Type B pancreatic cell (in vitro differentiated cells): Measurements from ENCODE around the gene RDH11. TPM values are rescaled to one million over a fixed set of nuclear protein-coding genes. Genes with fewer than 3 reads are reported as not detected.
A peak's percentile ranks its signal among the peaks of the same experiment; 100 is the strongest.

Experiments
- DNase-seq: peaks from one replicate; pipeline ENCODE4 v3.0.0; 2021; ENCODE audit warnings: mixed read lengths; ENCODE audit not compliant: unreplicated experiment; ENCODE audit errors: extremely low spot score
- H3K27ac Mint-ChIP-seq: 2 replicates; pipeline ENCODE4 v1.8.0; 2021; ENCODE audit warnings: mild to moderate bottlenecking, mixed read lengths
- H3K27me3 Mint-ChIP-seq: 2 replicates; pipeline ENCODE4 v1.8.0; 2021; ENCODE audit warnings: mixed read lengths
- H3K36me3 Mint-ChIP-seq: 2 replicates; pipeline ENCODE4 v1.8.0; 2021; ENCODE audit warnings: mixed read lengths
- H3K4me1 Mint-ChIP-seq: one replicate; pipeline ENCODE4 v1.8.0; 2021; ENCODE audit warnings: mixed read lengths; ENCODE audit not compliant: unreplicated experiment
- H3K4me3 Mint-ChIP-seq: 2 replicates; pipeline ENCODE4 v1.8.0; 2021; ENCODE audit warnings: mild to moderate bottlenecking, mixed read lengths
- H3K9me3 Mint-ChIP-seq: 2 replicates; pipeline ENCODE4 v1.8.0; 2021; ENCODE audit warnings: mixed read lengths
- CTCF ChIP-seq: fragments of 200-600 bp; sonication (generic); conservative IDR thresholded peaks from 2 replicates; pipeline ENCODE4 v1.5.0; 2021; ENCODE audit warnings: antibody characterized with exemption, mild to moderate bottlenecking
- total RNA-seq: library from RNA; stranded (reverse); gene quantifications from 2 replicates; pipeline ENCODE4 v1.2.1, GENCODE V29; 2021; ENCODE audit warnings: low replicate concordance

Gene RDH11
- total RNA-seq, 1 donor from 2014 or later, result 63.8 TPM

DNA sequence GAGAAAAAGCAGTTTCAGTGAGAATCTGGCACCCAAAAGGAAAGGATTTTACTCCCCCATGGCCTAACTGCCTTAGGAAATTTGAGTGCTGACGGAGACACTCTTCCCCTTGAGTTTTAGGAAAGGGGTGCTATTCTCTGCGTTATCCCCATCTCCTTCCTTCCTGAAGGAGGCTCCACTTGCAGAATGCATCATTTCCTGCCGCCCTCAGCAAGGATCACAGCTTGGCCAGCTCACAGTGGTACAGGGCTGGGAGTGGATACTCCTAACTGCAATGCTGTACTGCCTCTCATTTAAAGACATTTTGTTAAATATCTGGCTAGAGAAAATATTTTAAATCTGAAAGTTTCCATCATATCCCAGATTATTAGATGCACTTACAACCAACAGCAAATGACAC is 39.1 kb upstream of the RDH11 start:
- H3K4me1 Mint-ChIP-seq, result peaks cover 7% of the 10 kb centered on the region
- H3K27me3 Mint-ChIP-seq, result peaks cover 3% of the 10 kb centered on the region
- TF ChIP-seq CTCF, result no peak
- no peaks in the 10 kb centered on the region for H3K36me3 Mint-ChIP-seq
- no peaks in the 10 kb centered on the region for H3K9me3 Mint-ChIP-seq
- no peak overlapping the region for H3K27ac Mint-ChIP-seq
- no peak overlapping the region for H3K4me3 Mint-ChIP-seq
- no peak for DNase-seq

DNA sequence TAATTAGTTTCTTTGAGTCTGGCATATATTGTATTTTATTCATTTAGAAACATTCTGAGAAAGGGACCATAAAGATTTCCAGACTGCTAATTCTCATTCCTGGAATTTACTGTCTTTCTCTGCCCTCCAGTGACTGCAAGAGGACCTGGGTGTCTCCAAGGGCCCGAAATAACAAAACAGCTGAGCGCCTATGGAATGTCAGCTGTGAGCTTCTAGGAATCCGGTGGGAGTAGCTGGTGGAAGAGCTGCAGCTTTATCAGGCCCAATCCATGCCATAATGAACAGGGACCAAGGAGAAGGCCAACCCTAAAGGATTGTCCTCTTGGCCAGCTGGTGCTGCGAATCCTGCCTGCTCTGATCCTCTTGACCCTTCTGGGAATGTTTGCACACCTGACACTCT is 38.1 kb upstream of the RDH11 start:
- no peak for TF ChIP-seq CTCF
- H3K4me3 Mint-ChIP-seq, result no peak overlapping the region
- no peak for DNase-seq
- H3K36me3 Mint-ChIP-seq, result no peaks in the 10 kb centered on the region
- H3K27me3 Mint-ChIP-seq, result peaks cover 9% of the 10 kb centered on the region
- H3K9me3 Mint-ChIP-seq, result no peaks in the 10 kb centered on the region
- peaks cover 7% of the 10 kb centered on the region for H3K4me1 Mint-ChIP-seq
- no peak overlapping the region for H3K27ac Mint-ChIP-seq

DNA sequence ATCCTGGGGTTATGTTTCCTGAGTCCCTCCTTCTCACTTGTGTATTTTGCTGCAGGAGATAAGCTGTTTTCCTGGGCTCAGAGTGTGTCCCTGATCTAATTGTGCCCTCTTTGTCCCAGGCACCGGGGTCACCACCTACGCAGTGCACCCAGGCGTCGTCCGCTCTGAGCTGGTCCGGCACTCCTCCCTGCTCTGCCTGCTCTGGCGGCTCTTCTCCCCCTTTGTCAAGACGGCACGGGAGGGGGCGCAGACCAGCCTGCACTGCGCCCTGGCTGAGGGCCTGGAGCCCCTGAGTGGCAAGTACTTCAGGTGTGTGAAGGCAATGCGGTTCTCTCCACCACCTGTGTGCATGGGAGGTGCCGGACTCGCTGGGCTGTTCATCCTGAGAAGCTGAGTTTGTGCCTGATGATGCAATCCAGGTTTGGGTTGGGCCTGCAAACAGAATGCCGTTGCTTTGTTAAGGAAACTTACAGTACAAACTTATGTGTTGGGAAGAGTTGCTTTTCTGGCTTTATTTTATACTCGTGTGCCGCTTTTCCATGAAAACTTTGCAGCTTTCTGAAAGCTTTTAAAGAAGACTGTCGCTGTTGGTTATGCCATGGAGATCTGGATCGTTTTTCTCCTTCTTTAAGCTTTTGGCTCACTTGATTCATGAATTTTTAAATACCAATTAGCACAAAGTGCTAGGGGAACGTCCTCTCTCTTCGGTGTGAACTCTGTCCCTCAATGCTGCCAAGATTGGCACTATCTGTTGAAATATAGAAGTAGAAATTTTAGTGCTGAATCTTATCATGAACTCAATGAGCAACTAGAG is 33.7 kb upstream of the RDH11 start:
- H3K27ac Mint-ChIP-seq, result peak overlapping the region; percentile 73
- H3K27me3 Mint-ChIP-seq, result peaks cover 19% of the 10 kb centered on the region
- TF ChIP-seq CTCF, result no peak
- DNase-seq, result no peak
- peak overlapping the region; percentile 36 for H3K4me3 Mint-ChIP-seq
- H3K4me1 Mint-ChIP-seq, result peaks cover 7% of the 10 kb centered on the region
- no peaks in the 10 kb centered on the region for H3K9me3 Mint-ChIP-seq
- H3K36me3 Mint-ChIP-seq, result no peaks in the 10 kb centered on the region

DNA sequence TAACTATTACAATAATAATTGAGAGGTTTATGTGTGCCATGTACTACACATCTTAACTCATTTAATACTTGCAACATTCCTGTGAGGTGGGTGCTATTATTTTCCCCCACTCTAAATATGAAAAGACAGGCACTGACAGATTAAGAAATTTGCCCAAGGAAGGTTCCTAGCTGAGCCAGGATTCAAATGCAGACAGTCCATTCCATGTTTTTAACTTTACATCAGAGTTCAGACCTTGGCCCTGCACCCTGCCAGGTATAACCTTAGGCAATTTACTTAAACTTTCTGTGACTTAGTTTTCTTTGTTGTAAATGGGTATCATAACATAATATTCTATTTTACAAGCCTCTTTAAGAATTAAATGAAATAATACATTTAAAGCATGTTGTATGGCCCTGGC is 32.7 kb upstream of the RDH11 start:
- Mint-ChIP-seq H3K9me3 (no peaks in the 10 kb centered on the region), H3K4me1 (peaks cover 7% of the 10 kb centered on the region), H3K36me3 (no peaks in the 10 kb centered on the region), H3K4me3 (no peak overlapping the region), H3K27ac (no peak overlapping the region), H3K27me3 (peaks cover 25% of the 10 kb centered on the region)
- DNase-seq, result no peak
- no peak for TF ChIP-seq CTCF

DNA sequence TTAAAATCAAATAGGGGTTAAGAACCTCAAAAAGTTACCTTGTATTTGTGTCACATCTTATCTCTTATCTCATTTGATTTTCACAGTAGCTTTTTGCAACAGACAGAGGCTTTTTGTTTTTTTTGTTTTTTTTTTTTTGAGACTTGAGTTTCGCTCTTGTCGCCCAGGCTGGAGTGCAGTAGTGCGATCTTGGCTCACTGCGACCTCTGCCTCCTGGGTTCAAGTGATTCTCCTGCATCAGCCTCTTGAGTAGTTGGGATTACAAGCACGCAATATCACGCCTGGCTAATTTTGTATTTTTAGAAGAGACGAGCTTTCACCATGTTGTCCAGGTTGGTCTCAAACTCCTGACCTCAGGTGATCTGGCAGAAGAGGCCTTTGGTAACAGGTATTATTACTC is 31.8 kb upstream of the RDH11 start:
- Mint-ChIP-seq H3K27ac (no peak overlapping the region), H3K4me1 (peaks cover 7% of the 10 kb centered on the region), H3K36me3 (no peaks in the 10 kb centered on the region), H3K9me3 (no peaks in the 10 kb centered on the region), H3K27me3 (peaks cover 30% of the 10 kb centered on the region), H3K4me3 (no peak overlapping the region)
- TF ChIP-seq CTCF, result no peak
- no peak for DNase-seq
